ENCODE results near the gene CETP.

GRCh38 chr16:57026778-57027062 lies 65.0 kb downstream of the CETP start:
- TF ChIP-seq, protein P1, sequence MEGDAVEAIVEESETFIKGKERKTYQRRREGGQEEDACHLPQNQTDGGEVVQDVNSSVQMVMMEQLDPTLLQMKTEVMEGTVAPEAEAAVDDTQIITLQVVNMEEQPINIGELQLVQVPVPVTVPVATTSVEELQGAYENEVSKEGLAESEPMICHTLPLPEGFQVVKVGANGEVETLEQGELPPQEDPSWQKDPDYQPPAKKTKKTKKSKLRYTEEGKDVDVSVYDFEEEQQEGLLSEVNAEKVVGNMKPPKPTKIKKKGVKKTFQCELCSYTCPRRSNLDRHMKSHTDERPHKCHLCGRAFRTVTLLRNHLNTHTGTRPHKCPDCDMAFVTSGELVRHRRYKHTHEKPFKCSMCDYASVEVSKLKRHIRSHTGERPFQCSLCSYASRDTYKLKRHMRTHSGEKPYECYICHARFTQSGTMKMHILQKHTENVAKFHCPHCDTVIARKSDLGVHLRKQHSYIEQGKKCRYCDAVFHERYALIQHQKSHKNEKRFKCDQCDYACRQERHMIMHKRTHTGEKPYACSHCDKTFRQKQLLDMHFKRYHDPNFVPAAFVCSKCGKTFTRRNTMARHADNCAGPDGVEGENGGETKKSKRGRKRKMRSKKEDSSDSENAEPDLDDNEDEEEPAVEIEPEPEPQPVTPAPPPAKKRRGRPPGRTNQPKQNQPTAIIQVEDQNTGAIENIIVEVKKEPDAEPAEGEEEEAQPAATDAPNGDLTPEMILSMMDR (IDR thresholded peaks at IDR 0.05), result no peak
- TF ChIP-seq POLR2A (IDR thresholded peaks at IDR 0.05) (no peak), POLR2AphosphoS5 (IDR thresholded peaks at IDR 0.05) (no peak), EP300 (IDR thresholded peaks at IDR 0.05) (no peak)

All from suprapubic skin (tissue), 4 donors.